Keratinocyte (primary cell): ENCODE data around the gene TSPAN16. TPM values are rescaled to one million over a fixed set of nuclear protein-coding genes. Genes with fewer than 3 reads are reported as not detected.

Experiments used
- DNase-seq: peaks from one replicate; pipeline ENCODE4 v3.0.0-alpha.2; 2011; ENCODE audit warnings: low read depth, missing footprints, low spot score
- FAIRE-seq: peaks from 2 replicates; lab custom pipeline; 2011; peaks lifted over from hg19 to GRCh38; lab: Jason Lieb, UNC
- H2AFZ ChIP-seq: 2 replicates; pipeline ENCODE4 v1.6.0; 2012; ENCODE audit warnings: low read length, control low read depth, inconsistent platforms; ENCODE audit not compliant: control insufficient read depth
- H3K27ac ChIP-seq: 2 replicates; pipeline ENCODE4 v1.5.1; 2011; ENCODE audit warnings: low read length; ENCODE audit not compliant: control insufficient read depth, insufficient read depth
- H3K27me3 ChIP-seq: 3 replicates; pipeline ENCODE4 v1.6.0; 2011; ENCODE audit warnings: low read length; ENCODE audit not compliant: control insufficient read depth, insufficient read depth; ENCODE audit errors: extremely low read depth
- H3K36me3 ChIP-seq, 2 experiments: 2 replicates in 1 of 2; 3 replicates in 1 of 2; pipeline ENCODE4 v1.5.1; 2011; ENCODE audit warnings: low read length in 2 of 2, mild to moderate bottlenecking in 1 of 2; ENCODE audit not compliant: control insufficient read depth in 2 of 2, insufficient read depth in 2 of 2; ENCODE audit errors: extremely low read depth in 1 of 2
- H3K4me1 ChIP-seq: 3 replicates; pipeline ENCODE4 v1.5.1; 2011; ENCODE audit warnings: low read length; ENCODE audit not compliant: control insufficient read depth, insufficient read depth; ENCODE audit errors: extremely low read depth
- H3K4me2 ChIP-seq: 3 replicates; pipeline ENCODE4 v1.6.0; 2011; ENCODE audit warnings: low read depth, low read length; ENCODE audit not compliant: control insufficient read depth, insufficient read depth; ENCODE audit errors: extremely low read depth
- H3K4me3 ChIP-seq, 3 experiments: fragments of 200-600 bp in 1 of 3; sonication (generic) in 1 of 3; 2 replicates in 2 of 3; 3 replicates in 1 of 3; pipeline ENCODE4 v1.5.1; 2011 to 2016; ENCODE audit warnings: low read length in 3 of 3, mild to moderate bottlenecking in 3 of 3, control low read depth in 2 of 3, inconsistent platforms in 1 of 3, low read depth in 1 of 3, mixed read lengths in 1 of 3, mixed run types in 1 of 3, moderate library complexity in 1 of 3; ENCODE audit not compliant: control insufficient read depth in 2 of 3, insufficient read depth in 2 of 3; ENCODE audit errors: extremely low read depth in 1 of 3
- H3K79me2 ChIP-seq: 2 replicates; pipeline ENCODE4 v1.6.0; 2012; ENCODE audit warnings: low read length; ENCODE audit not compliant: control insufficient read depth, insufficient read depth
- H3K9ac ChIP-seq: 3 replicates; pipeline ENCODE4 v1.6.0; 2011; ENCODE audit warnings: low read length; ENCODE audit not compliant: control insufficient read depth, insufficient read depth; ENCODE audit errors: extremely low read depth
- H3K9me1 ChIP-seq: 3 replicates; pipeline ENCODE4 v1.6.0; 2011; ENCODE audit warnings: low read length; ENCODE audit not compliant: control insufficient read depth, insufficient read depth; ENCODE audit errors: extremely low read depth
- H3K9me3 ChIP-seq: 2 replicates; pipeline ENCODE4 v1.5.1; 2012; ENCODE audit warnings: low read depth, low read length; ENCODE audit not compliant: control insufficient read depth
- H4K20me1 ChIP-seq: 3 replicates; pipeline ENCODE4 v1.6.0; 2011; ENCODE audit warnings: low read length; ENCODE audit not compliant: control insufficient read depth, insufficient read depth; ENCODE audit errors: extremely low read depth
- EZH2 ChIP-seq: IDR thresholded peaks from one replicate; pipeline ENCODE4 v1.6.1; 2012; ENCODE audit warnings: inconsistent platforms, mild to moderate bottlenecking, low read length, moderate library complexity
- dilution Hi-C: fragments of 300-500 bp; cut with MboI; formaldehyde crosslinking; loops from one replicate; pipeline ENCODE4 v1.7.0; 2020; ENCODE audit warnings: low sequenced_read_pairs; ENCODE audit not compliant: extremely low pct_ligation_motif_present
- polyA plus RNA-seq, 5 experiments: library from polyadenylated mRNA; depleted of rRNA in 3 of 5; stranded (reverse) in 3 of 5; stranded (forward) in 1 of 5; unstranded in 1 of 5; fragments of >200 nt; gene quantifications; 1 replicate in 1 of 5; 2 replicates in 3 of 5; 3 replicates in 1 of 5; pipeline versions ENCODE4 v1.2.1 to v1.2.3, GENCODE V29; 2011 to 2012; ENCODE audit warnings: missing spikeins in 2 of 5, low read depth in 1 of 5, low replicate concordance in 1 of 5
- TF ChIP-seq, protein P1 (sequence below), 3 experiments: IDR thresholded peaks in 1 of 3; conservative IDR thresholded peaks in 1 of 3; optimal IDR thresholded peaks in 1 of 3; 2 replicates in 2 of 3; 3 replicates in 1 of 3; pipeline versions ENCODE3 to v1.5.1; 2011; ENCODE audit warnings: low read length in 3 of 3, mild to moderate bottlenecking in 3 of 3, moderate library complexity in 2 of 3, control low read depth in 1 of 3, inconsistent platforms in 1 of 3; ENCODE audit not compliant: insufficient read depth in 2 of 3; ENCODE audit errors: extremely low read depth in 1 of 3

TSPAN16 gene
- polyA plus RNA-seq, 1 donor (not counting 4 experiments of a cell fraction or from before 2014, with no cell fraction given), result not detected

DNA sequence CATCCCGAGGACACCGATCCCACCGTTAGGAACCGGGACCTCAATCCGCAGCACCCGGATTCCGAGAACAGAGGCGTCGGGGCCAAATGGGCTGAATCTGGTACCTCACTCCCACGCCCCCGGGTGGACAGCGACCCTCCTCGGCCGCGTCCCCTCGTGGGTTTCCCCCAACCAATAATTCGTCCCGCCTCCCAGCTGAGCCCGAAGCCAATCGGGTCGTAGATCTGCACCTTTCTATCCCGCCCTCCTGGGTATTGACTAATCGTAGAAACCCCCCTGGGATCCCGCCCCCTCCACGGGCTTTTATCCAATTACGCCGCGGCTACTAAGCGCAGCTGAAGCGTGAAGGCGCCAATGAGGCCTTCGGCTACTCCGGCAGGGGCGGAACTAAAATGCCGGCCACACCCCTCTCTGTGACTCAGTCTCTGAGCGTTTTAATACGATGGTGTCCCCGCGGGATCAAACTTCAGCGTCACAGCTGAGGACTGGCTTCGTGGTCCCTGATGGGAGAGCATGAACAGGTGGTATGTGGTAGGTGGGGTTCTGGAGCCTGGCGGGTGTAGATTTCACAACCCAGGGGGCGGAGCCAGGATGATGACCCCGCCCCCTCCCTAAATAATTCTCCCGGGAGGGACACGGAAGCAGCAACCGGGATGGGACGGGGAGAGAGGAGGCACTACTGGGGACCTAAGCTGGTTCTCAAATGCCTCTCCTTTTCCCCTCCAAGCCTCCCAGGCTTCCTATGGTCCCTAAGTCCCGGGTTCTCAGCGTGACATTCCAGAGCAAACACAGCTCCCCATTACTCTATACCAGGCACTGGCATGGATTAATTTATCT lies 50.4 kb downstream of the TSPAN16 start, which contains the start of the genes CCDC159 and TMEM205:
Gene CCDC159, plus strand, starts transcription at position 416 of the 837 bp plus-strand sequence. Its CDS starts 88 bp downstream, at position 504.
Gene TMEM205, minus strand, starts transcription at position 165 of the 837 bp plus-strand sequence. CDS start 649 bp downstream, outside the sequence.
- Histone ChIP-seq H4K20me1 (no peaks in the 10 kb centered on the region), H3K9ac (peak within 1 kb of the TSS; percentile 93), H3K27me3 (no peaks in the 10 kb centered on the region), H3K9me1 (peaks cover 4% of the 10 kb centered on the region), H3K4me1 (peaks cover 23% of the 10 kb centered on the region), H3K4me2 (peak within 1 kb of the TSS; percentile 60), H3K36me3 (peaks cover 3 to 6% of the 10 kb centered on the region in 2 experiments), H3K4me3 (peak within 1 kb of the TSS; percentile 66 to 91 (median 84)), H2AFZ (peak within 1 kb of the TSS; percentile 95), H3K27ac (peak within 1 kb of the TSS; percentile 95), H3K9me3 (no peaks in the 10 kb centered on the region), H3K79me2 (no peaks in the 10 kb centered on the region)
- FAIRE-seq (peak; percentile 92), DNase-seq (peak; percentile 98)
- TF ChIP-seq EZH2, result no peak
- TF ChIP-seq, protein P1, sequence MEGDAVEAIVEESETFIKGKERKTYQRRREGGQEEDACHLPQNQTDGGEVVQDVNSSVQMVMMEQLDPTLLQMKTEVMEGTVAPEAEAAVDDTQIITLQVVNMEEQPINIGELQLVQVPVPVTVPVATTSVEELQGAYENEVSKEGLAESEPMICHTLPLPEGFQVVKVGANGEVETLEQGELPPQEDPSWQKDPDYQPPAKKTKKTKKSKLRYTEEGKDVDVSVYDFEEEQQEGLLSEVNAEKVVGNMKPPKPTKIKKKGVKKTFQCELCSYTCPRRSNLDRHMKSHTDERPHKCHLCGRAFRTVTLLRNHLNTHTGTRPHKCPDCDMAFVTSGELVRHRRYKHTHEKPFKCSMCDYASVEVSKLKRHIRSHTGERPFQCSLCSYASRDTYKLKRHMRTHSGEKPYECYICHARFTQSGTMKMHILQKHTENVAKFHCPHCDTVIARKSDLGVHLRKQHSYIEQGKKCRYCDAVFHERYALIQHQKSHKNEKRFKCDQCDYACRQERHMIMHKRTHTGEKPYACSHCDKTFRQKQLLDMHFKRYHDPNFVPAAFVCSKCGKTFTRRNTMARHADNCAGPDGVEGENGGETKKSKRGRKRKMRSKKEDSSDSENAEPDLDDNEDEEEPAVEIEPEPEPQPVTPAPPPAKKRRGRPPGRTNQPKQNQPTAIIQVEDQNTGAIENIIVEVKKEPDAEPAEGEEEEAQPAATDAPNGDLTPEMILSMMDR (optimal IDR thresholded peaks at IDR 0.05 in 1 of 3, IDR thresholded peaks at IDR 0.05 in 1 of 3, conservative IDR thresholded peaks at IDR 0.05 in 1 of 3; ENCODE audit: extremely low read depth in 1 of 3, insufficient read depth in 2 of 3, low read length in 3 of 3), result peak in 1 of 3 experiments; percentile 24
- dilution Hi-C loops, result no loop called here

DNA sequence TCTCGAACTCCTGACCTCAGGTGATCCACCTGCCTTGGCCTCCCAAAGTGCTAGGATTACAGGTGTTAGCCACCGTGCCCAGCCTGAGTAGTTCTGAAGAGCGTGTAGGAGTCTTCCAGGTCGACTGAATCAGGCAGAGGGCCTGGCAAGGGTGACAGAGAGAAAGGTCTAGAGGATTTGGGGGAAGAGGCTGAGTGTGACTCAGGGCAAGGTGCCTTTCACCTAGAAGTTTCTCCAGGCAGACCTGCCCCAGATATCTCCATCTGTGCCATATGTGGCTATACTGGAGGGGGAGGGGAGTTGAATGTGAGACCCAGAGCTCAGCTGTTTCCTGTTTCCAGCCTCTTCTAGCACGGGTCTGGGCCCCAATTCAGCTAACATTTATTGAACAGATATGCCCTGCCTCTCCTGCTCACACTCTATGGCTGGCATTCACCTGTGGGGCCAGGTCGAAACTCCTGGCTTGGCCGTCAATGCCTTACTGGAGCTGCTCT lies 51.6 kb downstream of the TSPAN16 start:
- TF ChIP-seq EZH2, result no peak
- TF ChIP-seq, protein P1 (optimal IDR thresholded peaks at IDR 0.05 in 1 of 3, IDR thresholded peaks at IDR 0.05 in 1 of 3, conservative IDR thresholded peaks at IDR 0.05 in 1 of 3; ENCODE audit: extremely low read depth in 1 of 3, insufficient read depth in 2 of 3, low read length in 3 of 3), result no peak
- no peaks in the 10 kb centered on the region for H3K79me2 ChIP-seq
- no peaks in the 10 kb centered on the region for H4K20me1 ChIP-seq
- no peak overlapping the region for H3K27ac ChIP-seq
- no peak for FAIRE-seq
- no peak overlapping the region for H3K4me3 ChIP-seq
- peaks cover 4% of the 10 kb centered on the region for H3K9me1 ChIP-seq
- H3K36me3 ChIP-seq, result peaks cover 0 to under 1% of the 10 kb centered on the region in 2 experiments
- no peaks in the 10 kb centered on the region for H3K9me3 ChIP-seq
- no peak overlapping the region for H2AFZ ChIP-seq
- DNase-seq, result no peak
- H3K4me1 ChIP-seq, result peaks cover 23% of the 10 kb centered on the region
- no peaks in the 10 kb centered on the region for H3K27me3 ChIP-seq
- H3K4me2 ChIP-seq, result no peak overlapping the region
- no peak overlapping the region for H3K9ac ChIP-seq
- dilution Hi-C loops, result no loop called here
